H1 (cell line): Measurements from ENCODE around the gene ZNHIT3. TPM values are rescaled to one million over a fixed set of nuclear protein-coding genes. Genes with fewer than 3 reads are reported as not detected.

Experiments
- CBX5 ChIP-seq: fragments of 300-800, 300-1000 bp; sonication (generic); IDR thresholded peaks from 2 replicates; pipeline ENCODE4 v1.7.1; 2016; ENCODE audit warnings: antibody characterized with exemption, low read length, low read depth
- EP300 ChIP-seq, 2 experiments: IDR thresholded peaks; 1 replicate in 1 of 2; 2 replicates in 1 of 2; pipeline ENCODE4 v1.6.1; 2011 to 2012; ENCODE audit warnings: low read depth in 2 of 2, low read length in 2 of 2, mild to moderate bottlenecking in 2 of 2, borderline replicate concordance in 1 of 2, inconsistent platforms in 1 of 2, moderate library complexity in 1 of 2
- SIRT6 ChIP-seq: IDR thresholded peaks from one replicate; pipeline ENCODE4 v1.7.1; 2012; ENCODE audit warnings: low read length, inconsistent platforms
- TEAD4 ChIP-seq: IDR thresholded peaks from 2 replicates; pipeline ENCODE4 v1.6.1; 2012; ENCODE audit warnings: low read depth, low read length, inconsistent platforms, mixed read lengths
- polyA plus RNA-seq, 7 experiments: library from polyadenylated mRNA; depleted of rRNA in 3 of 7; stranded (reverse) in 5 of 7; unstranded in 2 of 7; fragments of >200 nt in 5 of 7; fragments of 200-250 nt in 2 of 7; gene quantifications; 1 replicate in 5 of 7; 2 replicates in 1 of 7; 4 replicates in 1 of 7; pipeline versions ENCODE4 v1.2.1 to v1.2.3, GENCODE V29; 2011 to 2013; ENCODE audit warnings: missing spikeins in 2 of 7, mixed read lengths in 2 of 7
- total RNA-seq: library from RNA; stranded (reverse); fragmentation: NEBNext Ultra II Directional; extraction: Animal tissue kit (Norgen Biotek cat#: 25700); gene quantifications from 2 replicates; pipeline ENCODE4 v1.2.1, GENCODE V29; 2021

The ZNHIT3 gene
- total and polyA plus RNA-seq, 2 of the 8 experiments (the other 6 are each of a cell fraction or from before 2014, with no cell fraction given), result 59.1 to 147 TPM

GRCh38 chr17:36461330-36462110 lies 25.0 kb upstream of the ZNHIT3 start (continued):
- no peak for TF ChIP-seq SIRT6
- no peak for TF ChIP-seq EP300 (IDR thresholded peaks at IDR 0.05; ENCODE audit: borderline replicate concordance in 1 of 2, low read depth in 2 of 2, low read length in 2 of 2)
- TF ChIP-seq TEAD4, result no peak
- TF ChIP-seq CBX5, result no peak
